ENCODE data around the gene NEU1. TPM values are rescaled to one million over a fixed set of nuclear protein-coding genes. Genes with fewer than 3 reads are reported as not detected.

Gene NEU1
- total and polyA plus RNA-seq, 2 donors (not counting 1 experiment from before 2014, with no cell fraction given), result 51.2 to 100 TPM

DNA sequence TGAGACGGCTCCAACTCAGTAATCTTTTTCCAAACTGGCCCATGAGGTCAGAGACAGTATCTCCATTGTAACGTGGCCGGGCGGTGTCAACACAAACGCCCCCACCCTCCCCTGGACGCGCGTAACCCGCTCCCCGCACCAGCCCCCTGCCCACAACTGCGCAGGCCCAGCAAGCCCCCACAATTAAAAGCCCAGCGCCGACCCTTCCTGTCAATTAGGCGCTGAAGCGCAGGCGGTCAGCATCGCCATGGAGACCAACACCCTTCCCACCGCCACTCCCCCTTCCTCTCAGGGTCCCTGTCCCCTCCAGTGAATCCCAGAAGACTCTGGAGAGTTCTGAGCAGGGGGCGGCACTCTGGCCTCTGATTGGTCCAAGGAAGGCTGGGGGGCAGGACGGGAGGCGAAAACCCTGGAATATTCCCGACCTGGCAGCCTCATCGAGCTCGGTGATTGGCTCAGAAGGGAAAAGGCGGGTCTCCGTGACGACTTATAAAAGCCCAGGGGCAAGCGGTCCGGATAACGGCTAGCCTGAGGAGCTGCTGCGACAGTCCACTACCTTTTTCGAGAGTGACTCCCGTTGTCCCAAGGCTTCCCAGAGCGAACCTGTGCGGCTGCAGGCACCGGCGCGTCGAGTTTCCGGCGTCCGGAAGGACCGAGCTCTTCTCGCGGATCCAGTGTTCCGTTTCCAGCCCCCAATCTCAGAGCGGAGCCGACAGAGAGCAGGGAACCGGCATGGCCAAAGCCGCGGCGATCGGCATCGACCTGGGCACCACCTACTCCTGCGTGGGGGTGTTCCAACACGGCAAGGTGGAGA is 47.4 kb downstream of the NEU1 start, which contains the start of the genes HSPA1A and HSPA1L:
Gene HSPA1A, plus strand, starts transcription at position 519 of the 814 bp plus-strand sequence. Its CDS starts 214 bp downstream, at position 733.
Gene HSPA1L, minus strand, starts transcription at position 259 of the 814 bp plus-strand sequence. CDS start 3,311 bp downstream, outside the sequence.
- Histone ChIP-seq H3K4me3 (replicated peaks in 1 of 4; ENCODE audit: control extremely low read depth in 1 of 4, insufficient read depth in 1 of 4, low read depth in 3 of 4, low read length in 4 of 4) (peak within 1 kb of the TSS; percentile 42 to 82 (median 76)), H4K20me1 (ENCODE audit: control insufficient read depth, extremely low read depth, insufficient read depth, low read length) (no peaks in the 10 kb centered on the region), H3K9ac (ENCODE audit: insufficient read depth, low read length) (peak within 1 kb of the TSS; percentile 48), H3K4me1 (ENCODE audit: control insufficient read depth, extremely low read depth, insufficient read depth, low read length) (peaks cover 2% of the 10 kb centered on the region), H2AFZ (ENCODE audit: low read length) (no peak within 1 kb of the TSS), H3K36me3 (ENCODE audit: control insufficient read depth, insufficient read depth, low read length) (no peaks in the 10 kb centered on the region), H3K4me2 (ENCODE audit: extremely low read depth, insufficient read depth, low read length) (peak within 1 kb of the TSS; percentile 89), H3K9me3 (ENCODE audit: control insufficient read depth, insufficient read depth, low read depth, low read length) (no peaks in the 10 kb centered on the region), H3K27ac (ENCODE audit: insufficient read depth, low read length) (peak within 1 kb of the TSS; percentile 57), H3K79me2 (ENCODE audit: control insufficient read depth, insufficient read depth, low read length) (peaks cover 21% of the 10 kb centered on the region), H3K27me3 (ENCODE audit: control insufficient read depth, insufficient read depth, low read length) (no peaks in the 10 kb centered on the region)
- TF ChIP-seq, protein P1, sequence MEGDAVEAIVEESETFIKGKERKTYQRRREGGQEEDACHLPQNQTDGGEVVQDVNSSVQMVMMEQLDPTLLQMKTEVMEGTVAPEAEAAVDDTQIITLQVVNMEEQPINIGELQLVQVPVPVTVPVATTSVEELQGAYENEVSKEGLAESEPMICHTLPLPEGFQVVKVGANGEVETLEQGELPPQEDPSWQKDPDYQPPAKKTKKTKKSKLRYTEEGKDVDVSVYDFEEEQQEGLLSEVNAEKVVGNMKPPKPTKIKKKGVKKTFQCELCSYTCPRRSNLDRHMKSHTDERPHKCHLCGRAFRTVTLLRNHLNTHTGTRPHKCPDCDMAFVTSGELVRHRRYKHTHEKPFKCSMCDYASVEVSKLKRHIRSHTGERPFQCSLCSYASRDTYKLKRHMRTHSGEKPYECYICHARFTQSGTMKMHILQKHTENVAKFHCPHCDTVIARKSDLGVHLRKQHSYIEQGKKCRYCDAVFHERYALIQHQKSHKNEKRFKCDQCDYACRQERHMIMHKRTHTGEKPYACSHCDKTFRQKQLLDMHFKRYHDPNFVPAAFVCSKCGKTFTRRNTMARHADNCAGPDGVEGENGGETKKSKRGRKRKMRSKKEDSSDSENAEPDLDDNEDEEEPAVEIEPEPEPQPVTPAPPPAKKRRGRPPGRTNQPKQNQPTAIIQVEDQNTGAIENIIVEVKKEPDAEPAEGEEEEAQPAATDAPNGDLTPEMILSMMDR (conservative IDR thresholded peaks at IDR 0.05 in 1 of 2, IDR thresholded peaks at IDR 0.05 in 1 of 2; ENCODE audit: low read depth in 1 of 2, low read length in 2 of 2), result no peak
- DNase-seq (ENCODE audit: low read depth in 2 of 2), result peak; percentile 95

DNA sequence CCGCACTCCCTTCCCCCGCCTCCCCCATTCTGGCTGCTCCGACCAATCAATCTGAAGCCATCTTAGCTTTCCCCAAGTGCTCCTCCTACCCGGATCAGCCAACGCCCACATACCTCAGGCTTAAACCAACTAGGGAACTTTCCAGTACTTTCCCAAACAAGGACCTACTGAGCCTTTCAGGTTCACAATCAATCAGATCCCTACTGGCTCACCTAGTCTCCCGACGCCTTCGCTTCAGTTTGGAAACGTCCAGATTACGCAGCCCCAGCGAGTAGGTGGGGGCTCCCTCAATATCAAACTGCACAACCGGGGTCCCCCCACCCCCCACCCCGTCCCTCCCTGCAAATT is 48.0 kb downstream of the NEU1 start:
- peak overlapping the region; percentile 89 for H3K4me2 ChIP-seq (ENCODE audit: extremely low read depth, insufficient read depth, low read length)
- no peaks in the 10 kb centered on the region for H4K20me1 ChIP-seq (ENCODE audit: control insufficient read depth, extremely low read depth, insufficient read depth, low read length)
- peak overlapping the region; percentile 57 for H3K27ac ChIP-seq (ENCODE audit: insufficient read depth, low read length)
- H3K27me3 ChIP-seq (ENCODE audit: control insufficient read depth, insufficient read depth, low read length), result no peaks in the 10 kb centered on the region
- TF ChIP-seq, protein P1 (conservative IDR thresholded peaks at IDR 0.05 in 1 of 2, IDR thresholded peaks at IDR 0.05 in 1 of 2; ENCODE audit: low read depth in 1 of 2, low read length in 2 of 2), result no peak
- TF ChIP-seq EZH2 (IDR thresholded peaks at IDR 0.05; ENCODE audit: low read length, missing control alignments), result no peak
- peaks cover 21% of the 10 kb centered on the region for H3K79me2 ChIP-seq (ENCODE audit: control insufficient read depth, insufficient read depth, low read length)
- H3K9ac ChIP-seq (ENCODE audit: insufficient read depth, low read length), result peak overlapping the region; percentile 30
- H3K36me3 ChIP-seq (ENCODE audit: control insufficient read depth, insufficient read depth, low read length), result no peaks in the 10 kb centered on the region
- no peak overlapping the region for H2AFZ ChIP-seq (ENCODE audit: low read length)
- peaks cover 2% of the 10 kb centered on the region for H3K4me1 ChIP-seq (ENCODE audit: control insufficient read depth, extremely low read depth, insufficient read depth, low read length)
- peak overlapping the region; percentile 42 to 82 (median 60) for H3K4me3 ChIP-seq (replicated peaks in 1 of 4; ENCODE audit: control extremely low read depth in 1 of 4, insufficient read depth in 1 of 4, low read depth in 3 of 4, low read length in 4 of 4)
- DNase-seq (ENCODE audit: low read depth in 2 of 2), result peak; percentile 98 to 99
- H3K9me3 ChIP-seq (ENCODE audit: control insufficient read depth, insufficient read depth, low read depth, low read length), result no peaks in the 10 kb centered on the region

DNA sequence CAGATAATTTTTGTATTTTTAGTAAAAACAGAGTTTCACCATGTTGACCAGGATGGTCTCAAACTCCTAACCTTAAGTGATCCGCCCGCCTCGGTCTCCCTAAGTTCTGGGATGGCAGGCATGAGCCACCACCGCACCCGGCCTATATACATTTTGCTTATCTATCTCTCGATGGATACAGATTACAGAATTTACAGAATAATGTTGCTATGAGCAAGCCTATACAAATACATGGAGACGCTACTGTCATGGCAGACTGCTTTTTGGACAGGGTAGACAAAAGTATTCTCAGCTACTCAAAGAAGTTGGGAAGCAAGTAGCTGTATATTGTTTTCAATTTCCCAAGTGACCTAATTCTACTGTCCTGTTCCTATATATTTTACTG is 49.2 kb downstream of the NEU1 start:
- TF ChIP-seq, protein P1 (conservative IDR thresholded peaks at IDR 0.05 in 1 of 2, IDR thresholded peaks at IDR 0.05 in 1 of 2; ENCODE audit: low read depth in 1 of 2, low read length in 2 of 2), result no peak
- TF ChIP-seq EZH2 (IDR thresholded peaks at IDR 0.05; ENCODE audit: low read length, missing control alignments), result no peak
- peaks cover 14% of the 10 kb centered on the region for H3K79me2 ChIP-seq (ENCODE audit: control insufficient read depth, insufficient read depth, low read length)
- no peaks in the 10 kb centered on the region for H3K4me1 ChIP-seq (ENCODE audit: control insufficient read depth, extremely low read depth, insufficient read depth, low read length)
- H4K20me1 ChIP-seq (ENCODE audit: control insufficient read depth, extremely low read depth, insufficient read depth, low read length), result no peaks in the 10 kb centered on the region
- H3K4me2 ChIP-seq (ENCODE audit: extremely low read depth, insufficient read depth, low read length), result peak overlapping the region; percentile 44
- H3K27me3 ChIP-seq (ENCODE audit: control insufficient read depth, insufficient read depth, low read length), result no peaks in the 10 kb centered on the region
- H3K36me3 ChIP-seq (ENCODE audit: control insufficient read depth, insufficient read depth, low read length), result no peaks in the 10 kb centered on the region
- H2AFZ ChIP-seq (ENCODE audit: low read length), result no peak overlapping the region
- DNase-seq (ENCODE audit: low read depth in 2 of 2), result no peak
- no peak overlapping the region for H3K9ac ChIP-seq (ENCODE audit: insufficient read depth, low read length)
- H3K9me3 ChIP-seq (ENCODE audit: control insufficient read depth, insufficient read depth, low read depth, low read length), result no peaks in the 10 kb centered on the region
- H3K4me3 ChIP-seq (replicated peaks in 1 of 4; ENCODE audit: control extremely low read depth in 1 of 4, insufficient read depth in 1 of 4, low read depth in 3 of 4, low read length in 4 of 4), result peak overlapping the region in 1 of 4 experiments; percentile 42
- H3K27ac ChIP-seq (ENCODE audit: insufficient read depth, low read length), result peak overlapping the region; percentile 48
